ENCODE data around the gene DNAJC21.

The DNAJC21 gene

GRCh38 chr5:34977934-34978613, 48.7 kb downstream of the DNAJC21 start:
- Histone ChIP-seq H3K79me2 (no peaks in the 10 kb centered on the region), H3K4me3 (ENCODE audit: low read depth, low read length) (no peak overlapping the region), H3K27me3 (ENCODE audit: control insufficient read depth, insufficient read depth, low read length) (no peaks in the 10 kb centered on the region), H3K9ac (no peak overlapping the region), H2AFZ (no peak overlapping the region), H3K27ac (no peak overlapping the region), H3K9me3 (ENCODE audit: control insufficient read depth, low read length) (no peaks in the 10 kb centered on the region), H3K4me2 (ENCODE audit: low read length) (no peak overlapping the region), H3K4me1 (no peaks in the 10 kb centered on the region), H3K36me3 (ENCODE audit: control insufficient read depth, insufficient read depth, low read length) (no peaks in the 10 kb centered on the region)
- TF ChIP-seq, protein P1, sequence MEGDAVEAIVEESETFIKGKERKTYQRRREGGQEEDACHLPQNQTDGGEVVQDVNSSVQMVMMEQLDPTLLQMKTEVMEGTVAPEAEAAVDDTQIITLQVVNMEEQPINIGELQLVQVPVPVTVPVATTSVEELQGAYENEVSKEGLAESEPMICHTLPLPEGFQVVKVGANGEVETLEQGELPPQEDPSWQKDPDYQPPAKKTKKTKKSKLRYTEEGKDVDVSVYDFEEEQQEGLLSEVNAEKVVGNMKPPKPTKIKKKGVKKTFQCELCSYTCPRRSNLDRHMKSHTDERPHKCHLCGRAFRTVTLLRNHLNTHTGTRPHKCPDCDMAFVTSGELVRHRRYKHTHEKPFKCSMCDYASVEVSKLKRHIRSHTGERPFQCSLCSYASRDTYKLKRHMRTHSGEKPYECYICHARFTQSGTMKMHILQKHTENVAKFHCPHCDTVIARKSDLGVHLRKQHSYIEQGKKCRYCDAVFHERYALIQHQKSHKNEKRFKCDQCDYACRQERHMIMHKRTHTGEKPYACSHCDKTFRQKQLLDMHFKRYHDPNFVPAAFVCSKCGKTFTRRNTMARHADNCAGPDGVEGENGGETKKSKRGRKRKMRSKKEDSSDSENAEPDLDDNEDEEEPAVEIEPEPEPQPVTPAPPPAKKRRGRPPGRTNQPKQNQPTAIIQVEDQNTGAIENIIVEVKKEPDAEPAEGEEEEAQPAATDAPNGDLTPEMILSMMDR (IDR thresholded peaks at IDR 0.05): no peak

- no peaks in the 10 kb centered on the region for H3K4me1 ChIP-seq
- H3K36me3 ChIP-seq (ENCODE audit: control insufficient read depth, insufficient read depth, low read length): no peaks in the 10 kb centered on the region
- H3K27ac ChIP-seq: no peak overlapping the region
- no peaks in the 10 kb centered on the region for H3K79me2 ChIP-seq
- H3K9me3 ChIP-seq (ENCODE audit: control insufficient read depth, low read length): no peaks in the 10 kb centered on the region
- no peak overlapping the region for H3K9ac ChIP-seq
- TF ChIP-seq, protein P1 (IDR thresholded peaks at IDR 0.05): no peak
- no peak overlapping the region for H3K4me3 ChIP-seq (ENCODE audit: low read depth, low read length)
- H3K4me2 ChIP-seq (ENCODE audit: low read length): no peak overlapping the region
- H3K27me3 ChIP-seq (ENCODE audit: control insufficient read depth, insufficient read depth, low read length): no peaks in the 10 kb centered on the region
- no peak overlapping the region for H2AFZ ChIP-seq
These were observed 49.3 kb downstream of the DNAJC21 start for GRCh38 chr5:34978681-34979080.

DNA sequence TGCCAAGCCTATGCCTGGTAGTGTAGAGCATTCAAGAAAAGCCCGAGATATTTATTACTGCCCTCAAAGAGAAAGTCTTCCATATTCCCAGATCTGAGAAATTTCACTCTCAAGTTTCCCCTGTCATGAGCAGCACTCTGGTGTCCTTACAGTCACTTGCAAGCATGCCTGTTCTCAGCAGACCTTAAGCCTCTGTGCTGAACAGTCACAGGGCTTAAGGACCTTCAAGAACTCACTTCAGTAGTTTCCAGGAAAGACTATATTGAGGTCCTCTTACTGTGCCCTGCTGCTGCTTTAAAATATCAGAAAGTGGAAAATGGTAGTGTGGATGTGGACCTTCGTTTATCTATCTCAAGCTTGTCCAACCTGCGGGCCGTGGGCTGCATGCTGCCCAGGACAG, 53.5 kb downstream of the DNAJC21 start:
- H3K27ac ChIP-seq: no peak overlapping the region
- no peaks in the 10 kb centered on the region for H3K4me1 ChIP-seq
- TF ChIP-seq, protein P1 (IDR thresholded peaks at IDR 0.05): no peak
- H3K36me3 ChIP-seq (ENCODE audit: control insufficient read depth, insufficient read depth, low read length): no peaks in the 10 kb centered on the region
- no peaks in the 10 kb centered on the region for H3K27me3 ChIP-seq (ENCODE audit: control insufficient read depth, insufficient read depth, low read length)
- no peak overlapping the region for H3K4me2 ChIP-seq (ENCODE audit: low read length)
- H3K9ac ChIP-seq: no peak overlapping the region
- no peak overlapping the region for H2AFZ ChIP-seq
- H3K79me2 ChIP-seq: no peaks in the 10 kb centered on the region
- no peaks in the 10 kb centered on the region for H3K9me3 ChIP-seq (ENCODE audit: control insufficient read depth, low read length)
- H3K4me3 ChIP-seq (ENCODE audit: low read depth, low read length): no peak overlapping the region

- no peaks in the 10 kb centered on the region for H3K4me1 ChIP-seq
- TF ChIP-seq, protein P1 (IDR thresholded peaks at IDR 0.05): no peak
- H3K9me3 ChIP-seq (ENCODE audit: control insufficient read depth, low read length): no peaks in the 10 kb centered on the region
- no peak overlapping the region for H3K27ac ChIP-seq
- H3K9ac ChIP-seq: no peak overlapping the region
- no peaks in the 10 kb centered on the region for H3K36me3 ChIP-seq (ENCODE audit: control insufficient read depth, insufficient read depth, low read length)
- no peak overlapping the region for H2AFZ ChIP-seq
- no peaks in the 10 kb centered on the region for H3K27me3 ChIP-seq (ENCODE audit: control insufficient read depth, insufficient read depth, low read length)
- no peak overlapping the region for H3K4me2 ChIP-seq (ENCODE audit: low read length)
- H3K79me2 ChIP-seq: no peaks in the 10 kb centered on the region
- no peak overlapping the region for H3K4me3 ChIP-seq (ENCODE audit: low read depth, low read length)
These were observed 57.6 kb downstream of the DNAJC21 start for GRCh38 chr5:34986965-34987364.
